CD14-positive monocyte (primary cell): Measurements from ENCODE around the gene LRP1B. TPM values are rescaled to one million over a fixed set of nuclear protein-coding genes. Genes with fewer than 3 reads are reported as not detected.

ENCODE experiments used
- DNase-seq, 3 donors: peaks; one replicate each; pipeline ENCODE4 v3.0.0-alpha.2; 2011 to 2022
- H2AFZ ChIP-seq: 2 replicates; pipeline ENCODE4 v1.6.0; 2012; ENCODE audit warnings: mild to moderate bottlenecking, low read depth, low read length, inconsistent platforms; ENCODE audit not compliant: insufficient read depth, poor library complexity, severe bottlenecking
- H3K27ac ChIP-seq, 2 donors: 1 replicate in 1 of 2; 2 replicates in 1 of 2; pipeline ENCODE4 v1.5.1; 2012 to 2013; ENCODE audit warnings: low read length in 2 of 2, control low read depth in 1 of 2, inconsistent platforms in 1 of 2, low read depth in 1 of 2, mild to moderate bottlenecking in 1 of 2
- H3K27me3 ChIP-seq, 2 donors: one replicate each; pipeline versions ENCODE4 v1.6.0 to v1.6.1; 2011 to 2013; ENCODE audit warnings: low read length in 2 of 2; ENCODE audit not compliant: control insufficient read depth in 2 of 2, insufficient read depth in 2 of 2
- H3K36me3 ChIP-seq, 2 donors: replicated peaks in 1 of 2; 1 replicate in 1 of 2; 2 replicates in 1 of 2; pipeline versions ENCODE4 v1.5.1 to v1.6.1; 2012 to 2013; ENCODE audit warnings: low read length in 2 of 2, control low read depth in 1 of 2, inconsistent platforms in 1 of 2, mild to moderate bottlenecking in 1 of 2; ENCODE audit not compliant: insufficient read depth in 2 of 2, control insufficient read depth in 1 of 2
- H3K4me1 ChIP-seq, 2 donors: 1 replicate in 1 of 2; 2 replicates in 1 of 2; pipeline versions ENCODE4 v1.5.1 to v1.6.1; 2012 to 2013; ENCODE audit warnings: low read length in 2 of 2, control low read depth in 1 of 2, inconsistent platforms in 1 of 2, mild to moderate bottlenecking in 1 of 2, moderate library complexity in 1 of 2; ENCODE audit not compliant: insufficient read depth in 2 of 2, control insufficient read depth in 1 of 2
- H3K4me2 ChIP-seq: replicated peaks from 2 replicates; pipeline ENCODE3; 2012; ENCODE audit warnings: low read length, moderate library complexity, mild to moderate bottlenecking; ENCODE audit not compliant: poor library complexity, severe bottlenecking; ENCODE audit errors: extremely low read depth
- H3K4me3 ChIP-seq, 3 experiments: fragments of 200-600 bp in 1 of 3; sonication (generic) in 1 of 3; replicated peaks in 1 of 3; 1 replicate in 2 of 3; 2 replicates in 1 of 3; pipeline ENCODE4 v1.5.1; 2011 to 2013; ENCODE audit warnings: low read length in 3 of 3, mild to moderate bottlenecking in 3 of 3, control low read depth in 2 of 3, low read depth in 2 of 3, inconsistent platforms in 1 of 3, moderate library complexity in 1 of 3
- H3K79me2 ChIP-seq: 2 replicates; pipeline ENCODE4 v1.6.0; 2012; ENCODE audit warnings: mild to moderate bottlenecking, control low read depth, inconsistent platforms, low read length, moderate library complexity; ENCODE audit not compliant: insufficient read depth
- H3K9ac ChIP-seq: 2 replicates; pipeline ENCODE4 v1.6.0; 2017; ENCODE audit warnings: low read length, mild to moderate bottlenecking; ENCODE audit not compliant: insufficient read depth, poor library complexity, severe bottlenecking
- H3K9me3 ChIP-seq, 2 donors: replicated peaks in 1 of 2; 1 replicate in 1 of 2; 2 replicates in 1 of 2; pipeline versions ENCODE4 v1.5.1 to v1.6.1; 2012 to 2013; ENCODE audit warnings: low read length in 2 of 2, control low read depth in 1 of 2; ENCODE audit not compliant: control insufficient read depth in 1 of 2, insufficient read depth in 1 of 2
- H4K20me1 ChIP-seq: 2 replicates; pipeline ENCODE4 v1.6.0; 2012; ENCODE audit warnings: mild to moderate bottlenecking, low read length, control low read depth, moderate library complexity; ENCODE audit not compliant: insufficient read depth
- H3K27ac Mint-ChIP-seq, 7 donors: one replicate each; pipeline ENCODE4 v1.8.0; 2020; ENCODE audit warnings: mild to moderate bottlenecking in 7 of 7, mixed read lengths in 7 of 7, moderate library complexity in 6 of 7, inconsistent platforms in 2 of 7
- H3K27me3 Mint-ChIP-seq, 3 donors: one replicate each; pipeline ENCODE4 v1.8.0; 2021 to 2022; ENCODE audit warnings: low read depth in 3 of 3, mild to moderate bottlenecking in 3 of 3, mixed read lengths in 3 of 3, moderate library complexity in 3 of 3, inconsistent platforms in 1 of 3
- H3K36me3 Mint-ChIP-seq, 2 donors: one replicate each; pipeline ENCODE4 v1.8.0; 2020; ENCODE audit warnings: mixed read lengths in 2 of 2, inconsistent platforms in 1 of 2, mild to moderate bottlenecking in 1 of 2
- H3K4me1 Mint-ChIP-seq: one replicate; pipeline ENCODE4 v1.8.0; 2020; ENCODE audit warnings: mild to moderate bottlenecking, mixed read lengths
- H3K4me3 Mint-ChIP-seq, 2 donors: one replicate each; pipeline ENCODE4 v1.8.0; 2020; ENCODE audit warnings: mild to moderate bottlenecking in 2 of 2, mixed read lengths in 2 of 2, moderate library complexity in 1 of 2
- H3K9me3 Mint-ChIP-seq, 7 donors: one replicate each; pipeline ENCODE4 v1.8.0; 2020 to 2022; ENCODE audit warnings: mixed read lengths in 7 of 7, mild to moderate bottlenecking in 6 of 7, moderate library complexity in 6 of 7, inconsistent platforms in 2 of 7
- WGBS: methylation state at CpG from one replicate; pipeline ENCODE4 v1.1.5; 2013; ENCODE audit warnings: missing lambda C conversion rate; ENCODE audit not compliant: insufficient coverage; 5-methylcytosine and 5-hydroxymethylcytosine counted together
- intact Hi-C, 2 donors: fragments of 100-400 bp; cut with micrococcal nuclease; formaldehyde crosslinking; loops; one replicate each; pipeline versions ENCODE4 v1.15.0 to v1.15.1; 2023
- polyA plus RNA-seq, 3 donors: library from polyadenylated mRNA; depleted of rRNA in 1 of 3; unstranded in 2 of 3; stranded (reverse) in 1 of 3; fragments of 300-500 nt in 2 of 3; fragments of >200 nt in 1 of 3; fragmentation: Illumina TruSeq in 2 of 3; gene quantifications; 1 replicate in 2 of 3; 2 replicates in 1 of 3; pipeline ENCODE4 v1.2.3, GENCODE V29; 2012 to 2021
- TF ChIP-seq, protein P1 (sequence below): fragments of 200-600 bp; IDR thresholded peaks from one replicate; pipeline ENCODE4 v1.8.0; 2022; ENCODE audit warnings: antibody characterized with exemption, mild to moderate bottlenecking

The LRP1B gene
- polyA plus RNA-seq, 3 donors: not detected

DNA sequence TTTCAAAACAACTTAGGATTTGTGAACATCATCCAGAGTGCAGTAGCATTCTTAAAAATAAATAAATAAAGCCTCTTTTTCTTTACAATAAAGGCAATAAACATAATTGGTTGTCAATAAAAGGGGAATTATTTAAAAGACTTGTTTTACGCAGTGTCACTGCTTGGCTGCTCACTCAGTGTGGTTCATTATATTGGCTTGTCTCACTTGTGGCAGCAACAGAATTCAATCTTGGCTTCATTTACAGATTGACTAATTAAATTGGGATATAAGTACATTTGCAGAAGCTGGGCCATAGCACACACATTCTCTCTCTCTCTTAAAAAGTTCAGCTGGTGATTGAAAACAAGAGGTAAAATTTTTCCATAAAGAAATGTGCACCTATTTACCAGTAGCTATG lies 1027.6 kb downstream of the LRP1B start:
- no peaks in the 10 kb centered on the region for H3K27me3 ChIP-seq

DNA sequence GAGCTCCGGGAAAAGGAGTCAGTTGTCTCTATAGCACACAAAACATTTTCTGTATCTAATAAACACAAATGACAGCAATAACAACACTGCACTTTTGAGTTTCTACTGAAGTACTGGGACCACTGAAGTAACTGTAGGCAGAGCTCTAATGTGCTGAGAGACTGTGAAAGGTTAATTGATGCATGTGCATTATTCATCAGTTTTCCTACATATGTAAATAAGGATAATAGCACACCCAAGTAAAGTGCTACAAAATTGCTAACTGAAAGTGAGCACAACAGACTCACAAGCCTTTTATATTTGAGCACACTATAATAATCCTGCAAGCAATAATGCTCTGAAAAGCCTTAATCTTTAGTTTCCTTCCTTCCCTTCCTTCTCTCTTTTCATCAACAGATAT lies 1051.6 kb downstream of the LRP1B start:
- no peaks in the 10 kb centered on the region for H4K20me1 ChIP-seq
- H3K27ac ChIP-seq: no peak overlapping the region
- Mint-ChIP-seq H3K36me3 (no peaks in the 10 kb centered on the region), H3K4me1 (no peaks in the 10 kb centered on the region), H3K4me3 (no peak overlapping the region), H3K27me3 (no peaks in the 10 kb centered on the region), H3K9me3 (peaks cover 0 to 2% (median 2%) of the 10 kb centered on the region in 7 donors), H3K27ac (no peak overlapping the region)
- H3K79me2 ChIP-seq: no peaks in the 10 kb centered on the region
- TF ChIP-seq, protein P1, sequence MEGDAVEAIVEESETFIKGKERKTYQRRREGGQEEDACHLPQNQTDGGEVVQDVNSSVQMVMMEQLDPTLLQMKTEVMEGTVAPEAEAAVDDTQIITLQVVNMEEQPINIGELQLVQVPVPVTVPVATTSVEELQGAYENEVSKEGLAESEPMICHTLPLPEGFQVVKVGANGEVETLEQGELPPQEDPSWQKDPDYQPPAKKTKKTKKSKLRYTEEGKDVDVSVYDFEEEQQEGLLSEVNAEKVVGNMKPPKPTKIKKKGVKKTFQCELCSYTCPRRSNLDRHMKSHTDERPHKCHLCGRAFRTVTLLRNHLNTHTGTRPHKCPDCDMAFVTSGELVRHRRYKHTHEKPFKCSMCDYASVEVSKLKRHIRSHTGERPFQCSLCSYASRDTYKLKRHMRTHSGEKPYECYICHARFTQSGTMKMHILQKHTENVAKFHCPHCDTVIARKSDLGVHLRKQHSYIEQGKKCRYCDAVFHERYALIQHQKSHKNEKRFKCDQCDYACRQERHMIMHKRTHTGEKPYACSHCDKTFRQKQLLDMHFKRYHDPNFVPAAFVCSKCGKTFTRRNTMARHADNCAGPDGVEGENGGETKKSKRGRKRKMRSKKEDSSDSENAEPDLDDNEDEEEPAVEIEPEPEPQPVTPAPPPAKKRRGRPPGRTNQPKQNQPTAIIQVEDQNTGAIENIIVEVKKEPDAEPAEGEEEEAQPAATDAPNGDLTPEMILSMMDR: no peak
- peaks cover 1 to 4% of the 10 kb centered on the region in 2 donors for H3K9me3 ChIP-seq
- no peak overlapping the region for H3K4me2 ChIP-seq
- WGBS: no CpG with 5 or more reads among the region's 1 CpG
- no peak for DNase-seq
- H3K4me3 ChIP-seq: no peak overlapping the region
- no peak overlapping the region for H3K9ac ChIP-seq
- H2AFZ ChIP-seq: no peak overlapping the region
- intact Hi-C loops: no loop called here
- H3K27me3 ChIP-seq: no peaks in the 10 kb centered on the region
- no peaks in the 10 kb centered on the region for H3K36me3 ChIP-seq
- H3K4me1 ChIP-seq: no peaks in the 10 kb centered on the region

More for the DNA sequence above, 1027.6 kb downstream of the LRP1B start:
- peaks cover 0 to 3% (median 0%) of the 10 kb centered on the region in 3 donors for H3K27me3 Mint-ChIP-seq
- no CpG with 5 or more reads among the region's 1 CpG for WGBS
- no peaks in the 10 kb centered on the region for H3K4me1 Mint-ChIP-seq
- Histone ChIP-seq H3K79me2 (no peaks in the 10 kb centered on the region), H3K4me2 (no peak overlapping the region), H3K9ac (no peak overlapping the region), H3K27ac (no peak overlapping the region), H3K4me1 (no peaks in the 10 kb centered on the region), H3K9me3 (no peaks in the 10 kb centered on the region), H3K36me3 (no peaks in the 10 kb centered on the region), H3K4me3 (no peak overlapping the region), H2AFZ (no peak overlapping the region), H4K20me1 (no peaks in the 10 kb centered on the region)
- H3K27ac Mint-ChIP-seq: no peak overlapping the region
- intact Hi-C loops: no loop called here
- H3K9me3 Mint-ChIP-seq: peaks cover 0 to 3% (median 0%) of the 10 kb centered on the region in 7 donors
- no peak overlapping the region for H3K4me3 Mint-ChIP-seq
- H3K36me3 Mint-ChIP-seq: no peaks in the 10 kb centered on the region
- TF ChIP-seq, protein P1: no peak
- no peak for DNase-seq
